Uterus (tissue), 2 donors: ENCODE data around the gene DPP6.

Experiments used
- CTCF ChIP-seq, 4 experiments: fragments of 200-600 bp in 2 of 4; fragments of 450-650 bp in 2 of 4; sonication (generic) in 2 of 4; IDR thresholded peaks; one replicate each; pipeline ENCODE4 v1.5.1; 2016 to 2019; ENCODE audit warnings: antibody characterized with exemption in 4 of 4, mild to moderate bottlenecking in 2 of 4, moderate library complexity in 1 of 4
- POLR2A ChIP-seq, 2 donors: fragments of 450-650 bp; IDR thresholded peaks; one replicate each; pipeline ENCODE4 v1.6.1; 2016; ENCODE audit warnings: antibody characterized with exemption in 2 of 2, mild to moderate bottlenecking in 1 of 2, moderate library complexity in 1 of 2

GRCh38 chr7:154804449-154804848, 752.3 kb downstream of the DPP6 start:
- TF ChIP-seq CTCF (IDR thresholded peaks at IDR 0.05) (no peak), POLR2A (IDR thresholded peaks at IDR 0.05) (no peak)
